ENCODE measurements around the gene ELMO1. TPM values are rescaled to one million over a fixed set of nuclear protein-coding genes. Genes with fewer than 3 reads are reported as not detected.

ELMO1 gene
- total RNA-seq, 1 donor from 2014 or later, result 0.69 TPM

GRCh38 chr7:37284285-37284684, 164.4 kb downstream of the ELMO1 start:
- TF ChIP-seq CTCF (conservative IDR thresholded peaks at IDR 0.05; ENCODE audit: low read depth, low read length), result no peak

GRCh38 chr7:37283716-37284115, 164.9 kb downstream of the ELMO1 start:
- no peak overlapping the region for H3K4me3 ChIP-seq (ENCODE audit: low read depth, low read length)

More at GRCh38 chr7:37284285-37284684, 164.4 kb downstream of the ELMO1 start:
- H3K4me3 ChIP-seq (ENCODE audit: low read depth, low read length), result no peak overlapping the region
- no peak for DNase-seq (ENCODE audit: low read depth)

GRCh38 chr7:37282927-37283326, 165.7 kb downstream of the ELMO1 start:
- H3K4me3 ChIP-seq (ENCODE audit: low read depth, low read length), result no peak overlapping the region
- TF ChIP-seq CTCF (conservative IDR thresholded peaks at IDR 0.05; ENCODE audit: low read depth, low read length), result no peak
- no peak for DNase-seq (ENCODE audit: low read depth)

More at GRCh38 chr7:37283716-37284115, 164.9 kb downstream of the ELMO1 start:
- no peak for TF ChIP-seq CTCF (conservative IDR thresholded peaks at IDR 0.05; ENCODE audit: low read depth, low read length)
- DNase-seq (ENCODE audit: low read depth), result no peak

- no peak overlapping the region for H3K4me3 ChIP-seq (ENCODE audit: low read depth, low read length)
- TF ChIP-seq CTCF (conservative IDR thresholded peaks at IDR 0.05; ENCODE audit: low read depth, low read length), result no peak
- no peak for DNase-seq (ENCODE audit: low read depth)
Measured at GRCh38 chr7:37282093-37282444, 166.6 kb downstream of the ELMO1 start.

- no peak for TF ChIP-seq CTCF (conservative IDR thresholded peaks at IDR 0.05; ENCODE audit: low read depth, low read length)
- no peak for DNase-seq (ENCODE audit: low read depth)
- no peak overlapping the region for H3K4me3 ChIP-seq (ENCODE audit: low read depth, low read length)
Measured at GRCh38 chr7:37281368-37282092, 167.1 kb downstream of the ELMO1 start.

- no peak for DNase-seq (ENCODE audit: low read depth)
- TF ChIP-seq CTCF (conservative IDR thresholded peaks at IDR 0.05; ENCODE audit: low read depth, low read length), result no peak
- no peak overlapping the region for H3K4me3 ChIP-seq (ENCODE audit: low read depth, low read length)
Measured at GRCh38 chr7:37277513-37277912, 171.2 kb downstream of the ELMO1 start.

All from epithelial cell of proximal tubule (primary cell).